Measurements from ENCODE around the gene ZNF358. TPM values are rescaled to one million over a fixed set of nuclear protein-coding genes. Genes with fewer than 3 reads are reported as not detected.
"Not testable (repeated sequence)": the region's sequence is repeated elsewhere in the genome, so short reads cannot be mapped to it uniquely, and the experiment has no call there.

The ZNF358 gene
- total and polyA plus RNA-seq, 5 donors = 101 to 143 (median 119) TPM

DNA sequence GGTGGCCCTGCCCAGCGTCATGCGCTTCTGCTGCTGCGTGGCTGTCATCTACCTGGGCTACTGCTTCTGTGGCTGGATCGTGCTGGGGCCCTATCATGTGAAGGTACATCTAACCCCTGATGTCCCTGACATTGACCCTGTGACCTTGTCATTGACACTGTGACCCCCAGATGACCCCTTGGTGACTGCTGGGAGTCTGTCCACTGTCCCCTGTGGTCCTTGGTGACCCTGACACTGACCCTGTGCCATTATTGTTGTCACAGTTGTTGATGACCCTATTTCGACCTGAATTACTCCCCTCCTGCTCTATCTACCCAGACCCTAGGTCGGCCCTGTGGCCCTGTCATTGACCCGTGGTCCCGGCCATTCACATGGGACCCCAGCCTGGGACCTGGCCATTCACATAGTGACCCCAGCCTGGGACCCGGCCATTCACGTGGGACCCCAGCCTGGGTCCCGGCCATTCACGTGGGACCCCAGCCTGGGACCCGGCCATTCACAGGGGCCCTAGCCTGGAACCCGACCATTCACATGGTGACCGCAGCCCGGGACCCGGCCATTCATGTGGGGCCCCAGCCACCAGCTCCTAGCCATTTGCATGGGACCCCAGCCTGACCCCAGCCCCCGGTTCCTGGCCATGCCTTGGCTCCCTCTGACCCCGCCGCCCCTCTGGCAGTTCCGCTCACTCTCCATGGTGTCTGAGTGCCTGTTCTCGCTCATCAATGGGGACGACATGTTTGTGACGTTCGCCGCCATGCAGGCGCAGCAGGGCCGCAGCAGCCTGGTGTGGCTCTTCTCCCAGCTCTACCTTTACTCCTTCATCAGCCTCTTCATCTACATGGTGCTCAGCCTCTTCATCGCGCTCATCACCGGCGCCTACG lies 13.9 kb downstream of the ZNF358 start:
- H3K27ac ChIP-seq (ENCODE audit: low read length) = no peak overlapping the region
- H3K27me3 ChIP-seq (ENCODE audit: control insufficient read depth, insufficient read depth) = no peaks in the 10 kb centered on the region
- WGBS = 96% methylated on average over 33 of the region's 33 CpGs
- H3K4me3 ChIP-seq (ENCODE audit: low read length) = no peak overlapping the region
- H3K4me1 ChIP-seq (ENCODE audit: control insufficient read depth, insufficient read depth, low read length) = no peaks in the 10 kb centered on the region
- DNase-seq (peak in 2 of 3 donors; percentile 13 to 57), ATAC-seq (no peak)
- H3K9me3 ChIP-seq (ENCODE audit: control insufficient read depth, low read length) = no peaks in the 10 kb centered on the region
- intact Hi-C loops (cut with DNase I) = loop anchor here in 1 of 4 donors (10.0 kb wide), 1 partner anchor 135 kb away; no protein-coding TSS in a partner anchor

GRCh38 chr19:7533281-7533885 lies 17.5 kb downstream of the ZNF358 start:
- DNase-seq = peak; percentile 88 to 95 (median 95)
- Histone ChIP-seq H3K9me3 (ENCODE audit: control insufficient read depth, low read length) (no peaks in the 10 kb centered on the region), H3K4me3 (ENCODE audit: low read length) (peak overlapping the region; percentile 53), H3K27me3 (ENCODE audit: control insufficient read depth, insufficient read depth) (no peaks in the 10 kb centered on the region), H3K27ac (ENCODE audit: low read length) (peak overlapping the region; percentile 77), H3K4me1 (ENCODE audit: control insufficient read depth, insufficient read depth, low read length) (no peaks in the 10 kb centered on the region)
- peak; percentile 37 to 39 for ATAC-seq
- intact Hi-C loops (cut with DNase I) = no loop called here
- 21% methylated on average over 30 of the region's 30 CpGs for WGBS

- intact Hi-C loops (cut with DNase I) = no loop called here
- WGBS = under 1% methylated on average over 41 of the region's 41 CpGs
These were observed 18.1 kb downstream of the ZNF358 start for GRCh38 chr19:7533925-7534480.

DNA sequence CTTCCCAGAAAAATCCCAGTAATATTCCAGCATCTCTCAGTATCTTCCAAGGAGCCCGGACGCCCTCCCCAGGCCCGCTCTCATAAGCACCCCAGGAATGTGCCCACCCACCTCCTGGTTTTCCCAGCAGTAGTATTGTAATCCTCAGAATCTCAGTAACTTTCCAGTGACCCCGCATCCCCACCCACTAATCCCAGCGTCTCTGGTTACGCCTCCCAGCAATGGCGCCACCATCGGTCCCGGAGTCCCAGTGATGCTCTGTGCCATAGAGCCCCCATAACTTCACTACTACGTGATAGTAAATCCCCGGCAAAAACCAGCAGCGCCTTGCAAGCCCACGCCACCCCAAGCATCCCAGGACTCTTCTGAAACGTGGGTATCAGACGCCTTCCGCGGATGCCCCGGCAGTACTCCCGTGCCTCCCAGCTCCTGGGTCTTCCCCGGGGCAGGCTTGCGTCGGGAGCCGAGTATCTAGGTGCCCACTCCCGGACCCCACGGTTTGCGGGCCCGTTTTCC lies 18.7 kb downstream of the ZNF358 start:
- H3K27ac ChIP-seq (ENCODE audit: low read length) = peak overlapping the region; percentile 55
- H3K27me3 ChIP-seq (ENCODE audit: control insufficient read depth, insufficient read depth) = no peaks in the 10 kb centered on the region
- ATAC-seq (peak; percentile 67 to 76), DNase-seq (peak; percentile 78 to 89 (median 83))
- peak overlapping the region; percentile 53 for H3K4me3 ChIP-seq (ENCODE audit: low read length)
- intact Hi-C loops (cut with DNase I) = no loop called here
- no peaks in the 10 kb centered on the region for H3K4me1 ChIP-seq (ENCODE audit: control insufficient read depth, insufficient read depth, low read length)
- WGBS = under 1% methylated on average over 27 of the region's 27 CpGs
- no peaks in the 10 kb centered on the region for H3K9me3 ChIP-seq (ENCODE audit: control insufficient read depth, low read length)

More at GRCh38 chr19:7533925-7534480, 18.1 kb downstream of the ZNF358 start:
- Histone ChIP-seq H3K4me3 (ENCODE audit: low read length) (peak overlapping the region; percentile 53), H3K9me3 (ENCODE audit: control insufficient read depth, low read length) (no peaks in the 10 kb centered on the region), H3K4me1 (ENCODE audit: control insufficient read depth, insufficient read depth, low read length) (no peaks in the 10 kb centered on the region), H3K27ac (ENCODE audit: low read length) (peak overlapping the region; percentile 77), H3K27me3 (ENCODE audit: control insufficient read depth, insufficient read depth) (no peaks in the 10 kb centered on the region)
- DNase-seq (peak; percentile 88 to 96 (median 95)), ATAC-seq (peak; percentile 86)

- H3K27me3 ChIP-seq (ENCODE audit: control insufficient read depth, insufficient read depth) = no peaks in the 10 kb centered on the region
- WGBS = under 1% methylated on average over 76 of the region's 76 CpGs
- ATAC-seq (peak; percentile 84 to 87), DNase-seq (peak; percentile 97 to 99 (median 98))
- peak within 1 kb of the TSS; percentile 53 for H3K4me3 ChIP-seq (ENCODE audit: low read length)
- intact Hi-C loops (cut with DNase I) = no loop called here
- H3K9me3 ChIP-seq (ENCODE audit: control insufficient read depth, low read length) = no peaks in the 10 kb centered on the region
- no peaks in the 10 kb centered on the region for H3K4me1 ChIP-seq (ENCODE audit: control insufficient read depth, insufficient read depth, low read length)
- H3K27ac ChIP-seq (ENCODE audit: low read length) = peak within 1 kb of the TSS; percentile 55
These were observed 19.4 kb downstream of the ZNF358 start, which contains the start of gene PNPLA6 for GRCh38 chr19:7535047-7535997. Gene PNPLA6 (plus strand): TSS chr19:7535717. CDS start chr19:7535789, 72 bp downstream.

GRCh38 chr19:7535998-7536695 lies 20.2 kb downstream of the ZNF358 start:
- intact Hi-C loops (cut with DNase I) = no loop called here
- DNase-seq (no peak), ATAC-seq (peak in 1 of 2 donors; percentile 1)
- Histone ChIP-seq H3K4me1 (ENCODE audit: control insufficient read depth, insufficient read depth, low read length) (no peaks in the 10 kb centered on the region), H3K4me3 (ENCODE audit: low read length) (peak overlapping the region; percentile 53), H3K27ac (ENCODE audit: low read length) (no peak overlapping the region), H3K9me3 (ENCODE audit: control insufficient read depth, low read length) (no peaks in the 10 kb centered on the region), H3K27me3 (ENCODE audit: control insufficient read depth, insufficient read depth) (no peaks in the 10 kb centered on the region)
- 17% methylated on average over 30 of the region's 30 CpGs for WGBS

- DNase-seq; ATAC-seq; H3K9me3 ChIP-seq (ENCODE audit: control insufficient read depth, low read length); H3K27me3 ChIP-seq (ENCODE audit: control insufficient read depth, insufficient read depth); H3K27ac ChIP-seq (ENCODE audit: low read length); intact Hi-C loops (cut with DNase I); H3K4me1 ChIP-seq (ENCODE audit: control insufficient read depth, insufficient read depth, low read length); H3K4me3 ChIP-seq (ENCODE audit: low read length): not testable (repeated sequence)
- WGBS = 97% methylated on average over 5 of the region's 5 CpGs
These were observed 23.1 kb downstream of the ZNF358 start for GRCh38 chr19:7538990-7539389.

DNA sequence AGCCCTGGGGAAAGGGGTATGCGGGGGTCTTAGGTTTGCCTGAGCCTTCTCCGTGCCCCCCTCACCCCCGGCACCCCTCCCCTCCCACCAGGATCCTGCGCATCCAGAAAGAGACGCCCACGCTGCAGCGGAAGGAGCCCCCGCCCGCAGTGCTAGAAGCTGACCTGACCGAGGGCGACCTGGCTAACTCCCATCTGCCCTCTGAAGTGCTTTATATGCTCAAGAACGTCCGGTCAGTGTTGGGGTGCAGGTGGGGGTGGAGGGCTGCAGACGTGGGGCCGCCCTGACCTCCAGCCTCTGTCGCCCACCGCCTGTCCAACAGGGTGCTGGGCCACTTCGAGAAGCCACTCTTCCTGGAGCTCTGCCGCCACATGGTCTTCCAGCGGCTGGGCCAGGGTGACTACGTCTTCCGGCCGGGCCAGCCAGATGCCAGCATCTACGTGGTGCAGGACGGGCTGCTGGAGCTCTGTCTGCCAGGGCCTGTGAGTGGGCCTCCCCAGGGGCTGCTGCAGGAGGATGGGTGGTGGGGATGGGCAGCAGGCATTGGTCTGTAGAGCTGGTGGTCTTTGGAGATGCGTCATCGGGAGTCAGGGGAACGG lies 24.0 kb downstream of the ZNF358 start:
- intact Hi-C loops (cut with DNase I) = no loop called here
- WGBS = 94% methylated on average over 28 of the region's 28 CpGs
- Histone ChIP-seq H3K27me3 (ENCODE audit: control insufficient read depth, insufficient read depth) (no peaks in the 10 kb centered on the region), H3K27ac (ENCODE audit: low read length) (no peak overlapping the region), H3K4me1 (ENCODE audit: control insufficient read depth, insufficient read depth, low read length) (no peaks in the 10 kb centered on the region), H3K4me3 (ENCODE audit: low read length) (no peak overlapping the region), H3K9me3 (ENCODE audit: control insufficient read depth, low read length) (no peaks in the 10 kb centered on the region)
- ATAC-seq (no peak), DNase-seq (peak in 1 of 3 donors; percentile 50)

- 80% methylated on average over 39 of the region's 39 CpGs for WGBS
- intact Hi-C loops (cut with DNase I) = no loop called here
These were observed 25.0 kb downstream of the ZNF358 start for GRCh38 chr19:7540761-7541474.

More at GRCh38 chr19:7540761-7541474, 25.0 kb downstream of the ZNF358 start:
- Histone ChIP-seq H3K27ac (ENCODE audit: low read length) (no peak overlapping the region), H3K27me3 (ENCODE audit: control insufficient read depth, insufficient read depth) (no peaks in the 10 kb centered on the region), H3K4me1 (ENCODE audit: control insufficient read depth, insufficient read depth, low read length) (no peaks in the 10 kb centered on the region), H3K9me3 (ENCODE audit: control insufficient read depth, low read length) (no peaks in the 10 kb centered on the region), H3K4me3 (ENCODE audit: low read length) (no peak overlapping the region)
- ATAC-seq (peak in 1 of 2 donors; percentile 3), DNase-seq (peak in 1 of 3 donors; percentile 66)

Measured in right cardiac atrium (tissue), 5 donors.